WTC11 (cell line): ENCODE measurements around the gene PRAC2. TPM values are rescaled to one million over a fixed set of nuclear protein-coding genes. Genes with fewer than 3 reads are reported as not detected.

Experiments
- ATAC-seq: fragments of 200-7000 bp; cut with Tn5 transposase; 2 replicates; pipeline ENCODE4 v1.10.0; 2021; ENCODE audit warnings: mild to moderate bottlenecking, moderate library complexity
- CTCF ChIA-PET: fragments of 300-600 bp; sonication (Branson Sonifier 250); formaldehyde crosslinking; loops from one replicate; lab custom pipeline; 2021; ENCODE audit warnings: antibody characterized with exemption; lab: Charles Lee
- POLR2A ChIA-PET: fragments of 350-600 bp; sonication (Branson Sonifier 250); formaldehyde crosslinking; loops from one replicate; lab custom pipeline; 2021; ENCODE audit warnings: antibody characterized with exemption; lab: Charles Lee
- DNase-seq: peaks from one replicate; pipeline ENCODE4 v3.0.0; 2021; ENCODE audit warnings: low spot score
- H3K27ac Mint-ChIP-seq: 2 replicates; pipeline ENCODE4 v1.8.0; 2021; ENCODE audit warnings: mixed read lengths
- H3K27me3 Mint-ChIP-seq: 2 replicates; pipeline ENCODE4 v1.8.0; 2021; ENCODE audit warnings: low read depth, mild to moderate bottlenecking, moderate library complexity, mixed read lengths
- H3K36me3 Mint-ChIP-seq: 2 replicates; pipeline ENCODE4 v1.8.0; 2021; ENCODE audit warnings: mixed read lengths
- H3K4me1 Mint-ChIP-seq: 2 replicates; pipeline ENCODE4 v1.8.0; 2022; ENCODE audit warnings: mixed read lengths
- H3K4me3 Mint-ChIP-seq: 2 replicates; pipeline ENCODE4 v1.8.0; 2021; ENCODE audit warnings: mild to moderate bottlenecking, moderate library complexity, mixed read lengths
- H3K9me3 Mint-ChIP-seq: 2 replicates; pipeline ENCODE4 v1.8.0; 2021; ENCODE audit warnings: mixed read lengths
- ATF6 ChIP-seq: sonication (generic); formaldehyde crosslinking; IDR thresholded peaks from 2 replicates; pipeline ENCODE4 v1.8.1; 2023; ENCODE audit warnings: mild to moderate bottlenecking, missing genetic modification reagents
- CTCF ChIP-seq: fragments of 200-600 bp; IDR thresholded peaks from 2 replicates; pipeline ENCODE4 v1.8.0; 2022; ENCODE audit warnings: antibody characterized with exemption
- EMX1 ChIP-seq: fragments of 250-450 bp; sonication (Bioruptor Pico); IDR thresholded peaks from 2 replicates; pipeline ENCODE4 v1.8.0; 2021; ENCODE audit warnings: mild to moderate bottlenecking
- GTF2I ChIP-seq: fragments of 250-450 bp; sonication (Bioruptor Pico); conservative IDR thresholded peaks from 2 replicates; pipeline ENCODE4 v1.4.0; 2021; ENCODE audit warnings: mild to moderate bottlenecking
- IRF1 ChIP-seq: sonication (generic); formaldehyde crosslinking; IDR thresholded peaks from 2 replicates; pipeline ENCODE4 v1.8.0; 2023; ENCODE audit warnings: missing genetic modification reagents
- JUN ChIP-seq: sonication (generic); formaldehyde crosslinking; IDR thresholded peaks from 2 replicates; pipeline ENCODE4 v1.8.0; 2023; ENCODE audit warnings: mild to moderate bottlenecking, missing genetic modification reagents
- KAT7 ChIP-seq: sonication (generic); formaldehyde crosslinking; IDR thresholded peaks from 2 replicates; pipeline ENCODE4 v1.8.1; 2023; ENCODE audit warnings: missing genetic modification reagents, mild to moderate bottlenecking, borderline replicate concordance
- MYBL2 ChIP-seq: sonication (generic); formaldehyde crosslinking; IDR thresholded peaks from 2 replicates; pipeline ENCODE4 v1.8.1; 2023; ENCODE audit warnings: mild to moderate bottlenecking, moderate library complexity, missing genetic modification reagents
- NR1H2 ChIP-seq: sonication (generic); formaldehyde crosslinking; IDR thresholded peaks from 2 replicates; pipeline ENCODE4 v1.9.0; 2021; ENCODE audit warnings: mild to moderate bottlenecking, moderate library complexity, missing genetic modification reagents
- NR2C2 ChIP-seq: sonication (generic); formaldehyde crosslinking; IDR thresholded peaks from 2 replicates; pipeline ENCODE4 v1.8.0; 2022; ENCODE audit warnings: mild to moderate bottlenecking, missing genetic modification reagents
- PRDM15 ChIP-seq: sonication (generic); formaldehyde crosslinking; IDR thresholded peaks from 2 replicates; pipeline ENCODE4 v1.8.0; 2022; ENCODE audit warnings: missing genetic modification reagents
- PREB ChIP-seq: sonication (generic); formaldehyde crosslinking; IDR thresholded peaks from 2 replicates; pipeline ENCODE4 v1.8.1; 2022; ENCODE audit warnings: mild to moderate bottlenecking, missing genetic modification reagents, moderate library complexity, borderline replicate concordance
- SMAD3 ChIP-seq: sonication (generic); formaldehyde crosslinking; IDR thresholded peaks from 2 replicates; pipeline ENCODE4 v1.8.0; 2022; ENCODE audit warnings: missing genetic modification reagents, mild to moderate bottlenecking, borderline replicate concordance
- SP1 ChIP-seq: sonication (generic); formaldehyde crosslinking; conservative IDR thresholded peaks from 2 replicates; pipeline ENCODE4 v1.8.1; 2022; ENCODE audit warnings: missing genetic modification reagents
- STAT6 ChIP-seq: sonication (generic); formaldehyde crosslinking; conservative IDR thresholded peaks from 2 replicates; pipeline ENCODE4 v1.8.1; 2023; ENCODE audit warnings: mild to moderate bottlenecking, low read depth, missing genetic modification reagents, moderate library complexity
- ZBTB43 ChIP-seq: sonication (generic); formaldehyde crosslinking; IDR thresholded peaks from 2 replicates; pipeline ENCODE4 v1.8.1; 2023; ENCODE audit warnings: mild to moderate bottlenecking, missing genetic modification reagents
- ZNF121 ChIP-seq: sonication (generic); formaldehyde crosslinking; IDR thresholded peaks from 2 replicates; pipeline ENCODE4 v1.8.0; 2023; ENCODE audit warnings: missing genetic modification reagents
- ZNF219 ChIP-seq: sonication (generic); formaldehyde crosslinking; IDR thresholded peaks from 2 replicates; pipeline ENCODE4 v1.8.0; 2023; ENCODE audit warnings: missing genetic modification reagents, mild to moderate bottlenecking, borderline replicate concordance
- ZNF512 ChIP-seq: sonication (generic); formaldehyde crosslinking; IDR thresholded peaks from 2 replicates; pipeline ENCODE4 v1.8.1; 2022; ENCODE audit warnings: missing genetic modification reagents, borderline replicate concordance
- total RNA-seq: library from RNA; stranded (reverse); gene quantifications from 3 replicates; pipeline ENCODE4 v1.2.3, GENCODE V29; 2021

PRAC2 gene
- total RNA-seq, 1 experiment from 2014 or later: 22.3 TPM

- H3K27me3 Mint-ChIP-seq: peaks cover 98% of the 10 kb centered on the region
These were observed 37.4 kb downstream of the PRAC2 start for GRCh38 chr17:48760411-48760810.

More at GRCh38 chr17:48760411-48760810, 37.4 kb downstream of the PRAC2 start:
- H3K27ac Mint-ChIP-seq: no peak overlapping the region
- no peaks in the 10 kb centered on the region for H3K4me1 Mint-ChIP-seq
- no peak for ATAC-seq
- CTCF ChIA-PET: interaction anchor here (0.7 to 2.3 kb wide), 6 partner anchors 30 to 119 kb away, joined by 3 to 9 read pairs (median 4); no protein-coding TSS in a partner anchor
- DNase-seq: no peak
- no peak overlapping the region for H3K4me3 Mint-ChIP-seq
- no peaks in the 10 kb centered on the region for H3K36me3 Mint-ChIP-seq
- POLR2A ChIA-PET: no interaction called here
- H3K9me3 Mint-ChIP-seq: no peaks in the 10 kb centered on the region
- no peak for TF ChIP-seq STAT6 (CRISPR knock-in tag)
- TF ChIP-seq SP1: no peak
- TF ChIP-seq PREB: no peak
- TF ChIP-seq ATF6 (CRISPR knock-in tag): no peak
- no peak for TF ChIP-seq ZNF219 (CRISPR knock-in tag)
- no peak for TF ChIP-seq IRF1 (CRISPR knock-in tag)
- no peak for TF ChIP-seq KAT7 (CRISPR knock-in tag)
- no peak for TF ChIP-seq EMX1
- no peak for TF ChIP-seq ZNF512 (CRISPR knock-in tag)
- no peak for TF ChIP-seq ZNF121
- TF ChIP-seq NR2C2 (CRISPR knock-in tag): no peak
- TF ChIP-seq PRDM15: no peak
- no peak for TF ChIP-seq ZBTB43
- no peak for TF ChIP-seq SMAD3 (CRISPR knock-in tag)
- TF ChIP-seq NR1H2 (CRISPR knock-in tag): no peak
- TF ChIP-seq CTCF: no peak
- TF ChIP-seq MYBL2 (CRISPR knock-in tag): no peak
- TF ChIP-seq JUN (CRISPR knock-in tag): no peak
- TF ChIP-seq GTF2I: no peak
